GM18507 (cell line): ENCODE results near the gene PARP3.
A peak's percentile ranks its signal among the peaks of the same experiment; 100 is the strongest.
"Not testable (repeated sequence)": the region's sequence is repeated elsewhere in the genome, so short reads cannot be mapped to it uniquely, and the experiment has no call there.

Experiments used
- DNase-seq: peaks from one replicate; pipeline ENCODE4 v3.0.0; 2011; ENCODE audit warnings: low read depth; ENCODE audit not compliant: insufficient read length; ENCODE audit errors: extremely low spot score
- FAIRE-seq: peaks from 2 replicates; lab custom pipeline; 2011; peaks lifted over from hg19 to GRCh38; lab: Jason Lieb, UNC

The PARP3 gene

GRCh38 chr3:51977446-51978142 lies 35.4 kb downstream of the PARP3 start:
- no peak for DNase-seq
- FAIRE-seq: no peak

GRCh38 chr3:51978143-51978502 lies 36.0 kb downstream of the PARP3 start:
- FAIRE-seq (no peak), DNase-seq (no peak)

GRCh38 chr3:51980253-51980652 lies 38.1 kb downstream of the PARP3 start:
- FAIRE-seq (no peak), DNase-seq (no peak)

- DNase-seq (no peak), FAIRE-seq (peak; percentile 86)
Observed at GRCh38 chr3:51982352-51982837, 40.2 kb downstream of the PARP3 start.

GRCh38 chr3:51982838-51983577 lies 40.8 kb downstream of the PARP3 start, which contains the start of gene ACY1:
TSS of gene ACY1 (plus strand) at chr3:51983535. CDS start at chr3:51984065, 530 bp downstream.
- FAIRE-seq: peak; percentile 93
- DNase-seq: peak; percentile 86

GRCh38 chr3:51983578-51984268 lies 41.6 kb downstream of the PARP3 start:
- FAIRE-seq: no peak
- DNase-seq: no peak

- no peak for FAIRE-seq
Observed at GRCh38 chr3:51984269-51984647, 42.1 kb downstream of the PARP3 start.

GRCh38 chr3:51985063-51985462 lies 42.9 kb downstream of the PARP3 start:
- no peak for DNase-seq
- no peak for FAIRE-seq

More at GRCh38 chr3:51984269-51984647, 42.1 kb downstream of the PARP3 start:
- no peak for DNase-seq

- FAIRE-seq (no peak), DNase-seq (no peak)
Observed at GRCh38 chr3:51986010-51986947, 44.1 kb downstream of the PARP3 start.

- DNase-seq (no peak), FAIRE-seq (no peak)
Observed at GRCh38 chr3:51987568-51987967, 45.4 kb downstream of the PARP3 start.

- FAIRE-seq: no peak
- DNase-seq: no peak
Observed at GRCh38 chr3:51988286-51989146, 46.4 kb downstream of the PARP3 start.

- not testable (repeated sequence) for FAIRE-seq, DNase-seq
Observed at GRCh38 chr3:51990501-51990971, 48.4 kb downstream of the PARP3 start.

GRCh38 chr3:51992017-51992682 lies 50.0 kb downstream of the PARP3 start:
- DNase-seq (no peak), FAIRE-seq (no peak)

GRCh38 chr3:51993657-51994056 lies 51.5 kb downstream of the PARP3 start:
- not testable (repeated sequence) for FAIRE-seq

GRCh38 chr3:51994530-51994929 lies 52.4 kb downstream of the PARP3 start:
- FAIRE-seq: no peak

More at GRCh38 chr3:51993657-51994056, 51.5 kb downstream of the PARP3 start:
- DNase-seq: not testable (repeated sequence)

GRCh38 chr3:51995346-51996163 lies 53.4 kb downstream of the PARP3 start, which contains the start of gene RPL29:
TSS of gene RPL29 (minus strand) at chr3:51995895. CDS start at chr3:51995461, 434 bp downstream.
- DNase-seq (peak; percentile 88), FAIRE-seq (peak; percentile 93)

More at GRCh38 chr3:51994530-51994929, 52.4 kb downstream of the PARP3 start:
- DNase-seq: no peak

GRCh38 chr3:51997172-51997571 lies 55.0 kb downstream of the PARP3 start:
- FAIRE-seq (no peak), DNase-seq (no peak)
